ENCODE data around the gene SEMA3A. TPM values are rescaled to one million over a fixed set of nuclear protein-coding genes. Genes with fewer than 3 reads are reported as not detected.
"Not testable (repeated sequence)": the region's sequence is repeated elsewhere in the genome, so short reads cannot be mapped to it uniquely, and the experiment has no call there.

SEMA3A gene
- total RNA-seq, 1 experiment from 2014 or later, result 29.2 TPM

- not testable (repeated sequence) for H3K27me3 ChIP-seq (replicated peaks); H3K27ac ChIP-seq; DNase-seq (ENCODE audit: low read depth in 1 of 2, low spot score in 2 of 2); H3K9me3 ChIP-seq (replicated peaks); H3K4me3 ChIP-seq; H3K36me3 ChIP-seq
- H3K4me1 ChIP-seq (replicated peaks), result peaks cover 13% of the 10 kb centered on the region
Measured at GRCh38 chr7:84214757-84215156, 20.2 kb upstream of the SEMA3A start.

- Histone ChIP-seq H3K36me3 (no peaks in the 10 kb centered on the region), H3K4me3 (no peak overlapping the region), H3K9me3 (replicated peaks) (no peaks in the 10 kb centered on the region), H3K27ac (no peak overlapping the region), H3K4me1 (replicated peaks) (peaks cover 10% of the 10 kb centered on the region), H3K27me3 (replicated peaks) (no peaks in the 10 kb centered on the region)
- DNase-seq (ENCODE audit: low read depth in 1 of 2, low spot score in 2 of 2), result no peak
Measured at GRCh38 chr7:84210301-84210700, 15.7 kb upstream of the SEMA3A start.

- no peak for DNase-seq (ENCODE audit: low read depth in 1 of 2, low spot score in 2 of 2)
- peaks cover 10% of the 10 kb centered on the region for H3K4me1 ChIP-seq (replicated peaks)
- no peak overlapping the region for H3K27ac ChIP-seq
Measured at GRCh38 chr7:84209006-84209405, 14.4 kb upstream of the SEMA3A start.

GRCh38 chr7:84207615-84208014 is 13.0 kb upstream of the SEMA3A start:
- H3K27me3 ChIP-seq (replicated peaks), result no peaks in the 10 kb centered on the region
- no peak for DNase-seq (ENCODE audit: low read depth in 1 of 2, low spot score in 2 of 2)
- H3K4me1 ChIP-seq (replicated peaks), result peaks cover 10% of the 10 kb centered on the region

More at GRCh38 chr7:84209006-84209405, 14.4 kb upstream of the SEMA3A start:
- no peaks in the 10 kb centered on the region for H3K27me3 ChIP-seq (replicated peaks)
- H3K4me3 ChIP-seq, result no peak overlapping the region
- no peaks in the 10 kb centered on the region for H3K9me3 ChIP-seq (replicated peaks)
- H3K36me3 ChIP-seq, result no peaks in the 10 kb centered on the region

GRCh38 chr7:84207025-84207424 is 12.4 kb upstream of the SEMA3A start:
- Histone ChIP-seq H3K27ac (no peak overlapping the region; the same call in 1 of the 2 replicates), H3K4me3 (no peak overlapping the region), H3K4me1 (replicated peaks) (peaks cover 10% of the 10 kb centered on the region), H3K36me3 (no peaks in the 10 kb centered on the region), H3K9me3 (replicated peaks) (no peaks in the 10 kb centered on the region), H3K27me3 (replicated peaks) (no peaks in the 10 kb centered on the region)
- peak in 1 of 2 experiments; percentile 50 for DNase-seq (ENCODE audit: low read depth in 1 of 2, low spot score in 2 of 2)

More at GRCh38 chr7:84207615-84208014, 13.0 kb upstream of the SEMA3A start:
- Histone ChIP-seq H3K9me3 (replicated peaks) (no peaks in the 10 kb centered on the region), H3K36me3 (no peaks in the 10 kb centered on the region), H3K4me3 (no peak overlapping the region), H3K27ac (no peak overlapping the region)

GRCh38 chr7:84204655-84205054 is 10.1 kb upstream of the SEMA3A start:
- H3K27me3 ChIP-seq (replicated peaks), result no peaks in the 10 kb centered on the region
- no peaks in the 10 kb centered on the region for H3K36me3 ChIP-seq
- H3K9me3 ChIP-seq (replicated peaks), result no peaks in the 10 kb centered on the region
- peaks cover 25% of the 10 kb centered on the region for H3K4me1 ChIP-seq (replicated peaks)
- no peak overlapping the region for H3K4me3 ChIP-seq
- no peak for DNase-seq (ENCODE audit: low read depth in 1 of 2, low spot score in 2 of 2)
- H3K27ac ChIP-seq, result no peak overlapping the region

- Histone ChIP-seq H3K4me1 (replicated peaks) (peaks cover 25% of the 10 kb centered on the region), H3K27ac (no peak overlapping the region), H3K4me3 (no peak overlapping the region), H3K9me3 (replicated peaks) (no peaks in the 10 kb centered on the region), H3K36me3 (no peaks in the 10 kb centered on the region), H3K27me3 (replicated peaks) (no peaks in the 10 kb centered on the region)
- no peak for DNase-seq (ENCODE audit: low read depth in 1 of 2, low spot score in 2 of 2)
Measured at GRCh38 chr7:84202855-84203254, 8.3 kb upstream of the SEMA3A start.

- no peaks in the 10 kb centered on the region for H3K27me3 ChIP-seq (replicated peaks)
- no peaks in the 10 kb centered on the region for H3K36me3 ChIP-seq
- no peaks in the 10 kb centered on the region for H3K9me3 ChIP-seq (replicated peaks)
- H3K4me1 ChIP-seq (replicated peaks), result peaks cover 19% of the 10 kb centered on the region
- no peak overlapping the region for H3K27ac ChIP-seq
- no peak overlapping the region for H3K4me3 ChIP-seq
- DNase-seq (ENCODE audit: low read depth in 1 of 2, low spot score in 2 of 2), result peak in 1 of 2 experiments; percentile 63
Measured at GRCh38 chr7:84200859-84201258, 6.3 kb upstream of the SEMA3A start.

- Histone ChIP-seq H3K4me1 (replicated peaks) (peaks cover 25% of the 10 kb centered on the region), H3K27ac (no peak overlapping the region), H3K9me3 (replicated peaks) (no peaks in the 10 kb centered on the region), H3K4me3 (no peak overlapping the region), H3K27me3 (replicated peaks) (no peaks in the 10 kb centered on the region), H3K36me3 (no peaks in the 10 kb centered on the region)
- DNase-seq (ENCODE audit: low read depth in 1 of 2, low spot score in 2 of 2), result no peak
Measured at GRCh38 chr7:84199216-84199615, 4.6 kb upstream of the SEMA3A start.

GRCh38 chr7:84196084-84196503 is 1.5 kb upstream of the SEMA3A start:
- peak overlapping the region; percentile 21 for H3K4me3 ChIP-seq
- H3K36me3 ChIP-seq, result no peaks in the 10 kb centered on the region
- peak in 1 of 2 experiments; percentile 71 for DNase-seq (ENCODE audit: low read depth in 1 of 2, low spot score in 2 of 2)
- no peaks in the 10 kb centered on the region for H3K27me3 ChIP-seq (replicated peaks)
- H3K27ac ChIP-seq, result peak overlapping the region; percentile 63; the same call in 1 of the 2 replicates
- H3K9me3 ChIP-seq (replicated peaks), result no peaks in the 10 kb centered on the region
- H3K4me1 ChIP-seq (replicated peaks), result peaks cover 27% of the 10 kb centered on the region

GRCh38 chr7:84195295-84196060 is 889 bp upstream of the SEMA3A start:
- no peaks in the 10 kb centered on the region for H3K27me3 ChIP-seq (replicated peaks)
- no peaks in the 10 kb centered on the region for H3K36me3 ChIP-seq
- DNase-seq (ENCODE audit: low read depth in 1 of 2, low spot score in 2 of 2), result no peak
- peaks cover 20% of the 10 kb centered on the region for H3K4me1 ChIP-seq (replicated peaks)
- H3K27ac ChIP-seq, result peak overlapping the region; percentile 63
- peak overlapping the region; percentile 46 for H3K4me3 ChIP-seq
- no peaks in the 10 kb centered on the region for H3K9me3 ChIP-seq (replicated peaks)

- no peaks in the 10 kb centered on the region for H3K27me3 ChIP-seq (replicated peaks)
- peak overlapping the region; percentile 46 for H3K4me3 ChIP-seq
- DNase-seq (ENCODE audit: low read depth in 1 of 2, low spot score in 2 of 2), result no peak
- H3K36me3 ChIP-seq, result no peaks in the 10 kb centered on the region
- H3K27ac ChIP-seq, result no peak overlapping the region
- no peaks in the 10 kb centered on the region for H3K9me3 ChIP-seq (replicated peaks)
- H3K4me1 ChIP-seq (replicated peaks), result peaks cover 24% of the 10 kb centered on the region
Measured at GRCh38 chr7:84193747-84194146, 842 bp downstream of the SEMA3A start.

GRCh38 chr7:84191842-84192241 is 2.7 kb downstream of the SEMA3A start:
- H3K4me3 ChIP-seq, result no peak overlapping the region
- peak in 1 of 2 experiments; percentile 27 for DNase-seq (ENCODE audit: low read depth in 1 of 2, low spot score in 2 of 2)
- H3K27ac ChIP-seq, result no peak overlapping the region
- H3K4me1 ChIP-seq (replicated peaks), result peaks cover 43% of the 10 kb centered on the region
- H3K36me3 ChIP-seq, result no peaks in the 10 kb centered on the region
- H3K9me3 ChIP-seq (replicated peaks), result no peaks in the 10 kb centered on the region
- no peaks in the 10 kb centered on the region for H3K27me3 ChIP-seq (replicated peaks)

GRCh38 chr7:84191261-84191660 is 3.3 kb downstream of the SEMA3A start:
- no peaks in the 10 kb centered on the region for H3K9me3 ChIP-seq (replicated peaks)
- peaks cover 40% of the 10 kb centered on the region for H3K4me1 ChIP-seq (replicated peaks)
- no peak overlapping the region for H3K4me3 ChIP-seq
- no peaks in the 10 kb centered on the region for H3K36me3 ChIP-seq
- no peak for DNase-seq (ENCODE audit: low read depth in 1 of 2, low spot score in 2 of 2)
- no peak overlapping the region for H3K27ac ChIP-seq
- no peaks in the 10 kb centered on the region for H3K27me3 ChIP-seq (replicated peaks)

Measured in SJSA1 (cell line).